Fibroblast of lung (primary cell): Measurements from ENCODE around the gene PLEKHM2.

Source experiments
- CTCF ChIP-seq, 2 donors: IDR thresholded peaks in 1 of 2; conservative IDR thresholded peaks in 1 of 2; 1 replicate in 1 of 2; 2 replicates in 1 of 2; pipeline ENCODE4 v1.5.1; 2011 to 2012; ENCODE audit warnings: low read length in 2 of 2, control low read depth in 1 of 2, inconsistent platforms in 1 of 2, low read depth in 1 of 2, mild to moderate bottlenecking in 1 of 2
- EZH2 ChIP-seq: IDR thresholded peaks from 2 replicates; pipeline ENCODE4 v1.5.1; 2012; ENCODE audit warnings: low read length, control low read depth, mild to moderate bottlenecking; ENCODE audit errors: missing control alignments

GRCh38 chr1:15682936-15683341, 1.2 kb upstream of the PLEKHM2 start:
- TF ChIP-seq CTCF (conservative IDR thresholded peaks at IDR 0.05 in 1 of 2, IDR thresholded peaks at IDR 0.05 in 1 of 2; ENCODE audit: low read depth in 1 of 2, low read length in 2 of 2) (no peak), EZH2 (no peak)
